Progenitor cell of endocrine pancreas (in vitro differentiated cells): ENCODE data around the gene MYO7A. TPM values are rescaled to one million over a fixed set of nuclear protein-coding genes. Genes with fewer than 3 reads are reported as not detected.

Experiments used
- DNase-seq: peaks from one replicate; pipeline ENCODE4 v3.0.0; 2021; ENCODE audit warnings: low spot score; ENCODE audit not compliant: unreplicated experiment
- H3K27ac Mint-ChIP-seq: 2 replicates; pipeline ENCODE4 v1.8.0; 2021; ENCODE audit warnings: mild to moderate bottlenecking, moderate library complexity, mixed read lengths
- H3K27me3 Mint-ChIP-seq: 2 replicates; pipeline ENCODE4 v1.8.0; 2021; ENCODE audit warnings: mixed read lengths
- H3K36me3 Mint-ChIP-seq: 2 replicates; pipeline ENCODE4 v1.8.0; 2022; ENCODE audit warnings: mixed read lengths; ENCODE audit not compliant: insufficient read depth
- H3K4me1 Mint-ChIP-seq: 2 replicates; pipeline ENCODE4 v1.8.0; 2021; ENCODE audit warnings: low read depth, mixed read lengths
- H3K4me3 Mint-ChIP-seq: 2 replicates; pipeline ENCODE4 v1.8.0; 2021; ENCODE audit warnings: low read depth, mild to moderate bottlenecking, moderate library complexity, mixed read lengths
- H3K9me3 Mint-ChIP-seq: 2 replicates; pipeline ENCODE4 v1.8.0; 2021; ENCODE audit warnings: low read depth, mixed read lengths
- CTCF ChIP-seq: fragments of 200-600 bp; sonication (generic); IDR thresholded peaks from one replicate; pipeline ENCODE4 v1.5.0; 2021; ENCODE audit warnings: antibody characterized with exemption, mild to moderate bottlenecking; ENCODE audit not compliant: unreplicated experiment
- total RNA-seq: library from RNA; stranded (reverse); gene quantifications from 2 replicates; pipeline ENCODE4 v1.2.1, GENCODE V29; 2021

MYO7A gene
- total RNA-seq, 1 donor from 2014 or later: 5.7 TPM

DNA sequence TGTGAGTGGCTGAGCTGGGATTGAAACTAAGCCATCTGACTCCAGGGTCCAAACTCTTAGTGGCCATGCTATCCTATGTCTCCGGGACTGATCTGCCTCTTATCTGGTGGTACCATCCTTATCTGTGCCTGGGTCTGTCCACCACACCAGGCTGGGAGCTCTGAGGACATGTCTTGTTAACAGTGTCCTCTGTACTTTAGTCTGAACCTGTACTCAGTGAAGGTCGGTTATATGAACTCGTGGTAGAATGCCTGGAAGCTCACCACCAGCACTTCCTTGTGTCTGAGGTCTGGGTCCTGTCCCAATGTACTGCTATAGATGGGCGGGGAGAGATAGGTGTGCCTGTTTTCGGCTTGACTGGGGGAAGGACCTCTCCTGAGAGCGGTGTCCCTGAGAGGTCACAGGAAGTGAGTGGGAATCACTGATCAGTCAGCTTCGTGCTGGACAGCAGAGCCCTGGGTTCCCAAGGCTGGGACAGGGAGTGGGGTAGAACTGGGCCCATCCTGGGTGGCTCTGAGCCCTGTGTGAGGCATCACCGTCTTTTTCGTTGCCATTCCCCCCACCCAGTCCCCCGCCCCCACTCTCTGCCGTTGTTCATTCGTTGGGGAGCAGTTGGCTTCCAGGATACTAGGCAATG lies 8.9 kb downstream of the MYO7A start:
- DNase-seq: no peak
- Mint-ChIP-seq H3K36me3 (no peaks in the 10 kb centered on the region), H3K4me1 (peaks cover 13% of the 10 kb centered on the region), H3K9me3 (peaks cover 3% of the 10 kb centered on the region), H3K27me3 (peaks cover 13% of the 10 kb centered on the region), H3K4me3 (no peak overlapping the region), H3K27ac (no peak overlapping the region)
- TF ChIP-seq CTCF: no peak

- Mint-ChIP-seq H3K27ac (no peak overlapping the region), H3K9me3 (peaks cover 3% of the 10 kb centered on the region), H3K36me3 (no peaks in the 10 kb centered on the region), H3K27me3 (peaks cover 13% of the 10 kb centered on the region), H3K4me1 (peaks cover 17% of the 10 kb centered on the region), H3K4me3 (no peak overlapping the region)
- TF ChIP-seq CTCF: no peak
- no peak for DNase-seq
Observed at GRCh38 chr11:77137421-77137820, 9.4 kb downstream of the MYO7A start.

GRCh38 chr11:77138106-77138649 lies 10.1 kb downstream of the MYO7A start:
- no peak for DNase-seq
- Mint-ChIP-seq H3K4me1 (peaks cover 17% of the 10 kb centered on the region), H3K36me3 (no peaks in the 10 kb centered on the region), H3K27ac (no peak overlapping the region), H3K4me3 (no peak overlapping the region), H3K9me3 (peaks cover 3% of the 10 kb centered on the region), H3K27me3 (peaks cover 15% of the 10 kb centered on the region)
- TF ChIP-seq CTCF: no peak

DNA sequence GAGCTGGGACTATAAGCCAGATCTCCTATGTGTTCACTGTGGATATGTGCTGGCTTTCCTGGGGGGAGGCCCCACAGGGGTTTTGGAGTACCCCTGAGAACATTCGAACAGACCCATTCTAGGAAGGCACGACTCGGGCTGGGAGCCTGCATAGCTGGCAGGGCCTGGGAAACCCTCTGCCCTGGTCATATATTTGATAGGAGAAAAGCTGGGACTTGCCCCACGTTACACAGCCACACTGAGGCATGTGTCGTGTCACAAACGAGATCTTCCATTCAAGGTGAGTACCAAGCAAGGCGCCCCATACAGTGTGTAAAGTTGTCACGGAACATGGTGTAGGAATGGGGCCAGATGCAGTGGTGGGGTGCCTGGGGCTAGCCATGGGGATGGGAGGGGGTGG lies 11.2 kb downstream of the MYO7A start:
- no peak overlapping the region for H3K4me3 Mint-ChIP-seq
- no peak for DNase-seq
- H3K27me3 Mint-ChIP-seq: peaks cover 21% of the 10 kb centered on the region
- no peak for TF ChIP-seq CTCF
- H3K9me3 Mint-ChIP-seq: peaks cover 3% of the 10 kb centered on the region
- H3K4me1 Mint-ChIP-seq: peaks cover 17% of the 10 kb centered on the region
- H3K36me3 Mint-ChIP-seq: no peaks in the 10 kb centered on the region
- no peak overlapping the region for H3K27ac Mint-ChIP-seq

GRCh38 chr11:77140231-77140851 lies 12.3 kb downstream of the MYO7A start:
- H3K4me1 Mint-ChIP-seq: peaks cover 22% of the 10 kb centered on the region
- peaks cover 21% of the 10 kb centered on the region for H3K27me3 Mint-ChIP-seq
- H3K27ac Mint-ChIP-seq: no peak overlapping the region
- no peaks in the 10 kb centered on the region for H3K36me3 Mint-ChIP-seq
- no peak for DNase-seq
- H3K9me3 Mint-ChIP-seq: peaks cover 3% of the 10 kb centered on the region
- H3K4me3 Mint-ChIP-seq: no peak overlapping the region
- TF ChIP-seq CTCF: no peak
